Coronary artery (tissue), 2 donors: ENCODE results near the gene VSIR.

Source experiments
- DNase-seq: peaks from one replicate; pipeline ENCODE4 v3.0.0-alpha.2; 2017; ENCODE audit warnings: low spot score
- H3K27ac ChIP-seq, 2 donors: fragments of 200-600 bp; sonication (generic); one replicate each; pipeline ENCODE4 v1.5.1; 2016 to 2019
- H3K4me3 ChIP-seq: fragments of 200-600 bp; sonication (generic); 2 replicates; pipeline ENCODE4 v1.5.1; 2016; ENCODE audit warnings: mild to moderate bottlenecking, moderate library complexity
- CTCF ChIP-seq: fragments of 200-600 bp; sonication (generic); IDR thresholded peaks from one replicate; pipeline ENCODE4 v1.5.1; 2019; ENCODE audit warnings: antibody characterized with exemption

VSIR gene

GRCh38 chr10:71735709-71736569, 37.4 kb downstream of the VSIR start:
- Histone ChIP-seq H3K4me3 (no peak overlapping the region), H3K27ac (peak overlapping the region in 1 of 2 donors; percentile 49)
- no peak for DNase-seq
- TF ChIP-seq CTCF: no peak

- no peak overlapping the region for H3K4me3 ChIP-seq
- no peak for TF ChIP-seq CTCF
- no peak overlapping the region for H3K27ac ChIP-seq
- DNase-seq: no peak
Observed at GRCh38 chr10:71734797-71735196, 38.5 kb downstream of the VSIR start.

GRCh38 chr10:71731791-71732190, 41.5 kb downstream of the VSIR start:
- H3K4me3 ChIP-seq: no peak overlapping the region
- no peak for DNase-seq
- TF ChIP-seq CTCF: no peak
- H3K27ac ChIP-seq: no peak overlapping the region

GRCh38 chr10:71729161-71729636, 44.1 kb downstream of the VSIR start:
- H3K4me3 ChIP-seq: no peak overlapping the region
- no peak for TF ChIP-seq CTCF
- DNase-seq: no peak
- peak overlapping the region in 1 of 2 donors; percentile 77 for H3K27ac ChIP-seq

GRCh38 chr10:71727738-71728737, 45.3 kb downstream of the VSIR start:
- peak overlapping the region; percentile 38 to 77 for H3K27ac ChIP-seq
- TF ChIP-seq CTCF: no peak
- peak overlapping the region; percentile 43 for H3K4me3 ChIP-seq
- DNase-seq: no peak

DNA sequence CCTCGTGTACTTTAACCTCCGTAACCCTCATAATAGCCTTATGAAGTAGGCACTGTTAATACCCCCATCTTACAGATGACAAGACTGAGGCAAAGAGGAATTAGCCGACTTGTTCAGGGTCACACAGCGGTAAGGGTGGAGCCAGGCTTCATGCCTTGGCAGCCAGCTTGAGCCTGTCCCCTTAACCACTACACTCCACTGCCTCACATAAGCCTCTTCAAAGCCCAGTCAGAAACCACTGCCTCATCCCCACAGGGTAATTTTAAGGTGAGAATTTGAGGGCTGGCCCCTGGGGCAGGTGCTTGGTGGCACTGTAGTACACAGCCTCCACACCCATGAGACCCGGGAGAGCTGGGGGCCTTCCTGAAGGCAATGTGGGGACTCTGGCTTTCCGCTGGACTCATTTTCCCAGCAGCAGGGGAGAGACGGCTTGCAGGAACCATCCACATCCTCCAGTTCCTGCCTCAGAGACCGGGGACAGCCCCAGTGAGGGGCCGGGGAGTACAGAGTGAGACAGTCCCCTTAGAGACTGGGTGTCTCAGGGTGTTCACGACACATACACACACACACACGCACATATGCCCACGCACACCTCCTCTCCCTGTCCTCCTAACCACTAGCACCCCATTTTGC, 46.1 kb downstream of the VSIR start:
- no peak overlapping the region for H3K4me3 ChIP-seq
- no peak for TF ChIP-seq CTCF
- H3K27ac ChIP-seq: peak overlapping the region; percentile 38 to 77
- no peak for DNase-seq
